Glutamatergic neuron (in vitro differentiated cells): ENCODE measurements around the gene ROCK2. TPM values are rescaled to one million over a fixed set of nuclear protein-coding genes. Genes with fewer than 3 reads are reported as not detected.

Experiments used
- DNase-seq: peaks from one replicate; pipeline ENCODE4 v3.0.0; 2022
- H3K27ac Mint-ChIP-seq: one replicate; pipeline ENCODE4 v1.8.0; 2020; ENCODE audit warnings: mild to moderate bottlenecking, mixed read lengths, inconsistent platforms; ENCODE audit not compliant: unreplicated experiment
- H3K27me3 Mint-ChIP-seq: one replicate; pipeline ENCODE4 v1.8.0; 2020; ENCODE audit warnings: mild to moderate bottlenecking, moderate library complexity, mixed read lengths, inconsistent platforms; ENCODE audit not compliant: unreplicated experiment
- H3K36me3 Mint-ChIP-seq: one replicate; pipeline ENCODE4 v1.8.0; 2020; ENCODE audit warnings: mild to moderate bottlenecking, mixed read lengths, inconsistent platforms; ENCODE audit not compliant: unreplicated experiment
- H3K4me1 Mint-ChIP-seq: one replicate; pipeline ENCODE4 v1.8.0; 2020; ENCODE audit warnings: mild to moderate bottlenecking, low read depth, mixed read lengths, inconsistent platforms; ENCODE audit not compliant: unreplicated experiment
- H3K4me3 Mint-ChIP-seq: one replicate; pipeline ENCODE4 v1.8.0; 2020; ENCODE audit warnings: mild to moderate bottlenecking, mixed read lengths, inconsistent platforms; ENCODE audit not compliant: unreplicated experiment
- H3K9me3 Mint-ChIP-seq: one replicate; pipeline ENCODE4 v1.8.0; 2020; ENCODE audit warnings: mild to moderate bottlenecking, moderate library complexity, mixed read lengths, inconsistent platforms; ENCODE audit not compliant: unreplicated experiment
- total RNA-seq: library from RNA; stranded (reverse); fragmentation: NEBNext Ultra II Directional; extraction: Animal tissue kit (Norgen Biotek cat#: 25700); gene quantifications from one replicate; pipeline ENCODE4 v1.2.1, GENCODE V29; 2021; ENCODE audit not compliant: unreplicated experiment
- TF ChIP-seq, protein P1 (sequence below): fragments of 200-600 bp; sonication (generic); IDR thresholded peaks from one replicate; pipeline ENCODE4 v1.5.0; 2021; ENCODE audit not compliant: partially characterized antibody, unreplicated experiment

The ROCK2 gene
- total RNA-seq, 1 donor from 2014 or later = 34.6 TPM

DNA sequence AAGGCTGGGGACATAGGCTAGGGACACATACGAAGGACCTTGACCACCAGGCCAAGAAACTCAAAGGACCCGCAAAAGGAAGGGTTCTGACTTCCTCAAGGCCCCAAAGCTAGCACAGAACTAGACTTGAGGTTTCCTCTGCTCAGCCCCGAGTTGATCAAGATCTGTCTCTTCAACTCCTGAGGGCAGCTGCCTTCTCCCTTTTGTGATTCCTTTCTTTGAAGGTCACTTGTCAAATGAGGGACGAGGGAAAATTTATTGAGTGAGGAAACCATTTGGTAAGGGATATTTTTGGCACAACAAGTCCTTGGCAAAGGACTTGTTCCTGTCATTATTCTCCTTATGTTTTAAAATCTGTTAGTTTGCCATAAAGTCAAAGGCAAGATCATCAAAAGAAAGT, 12.3 kb upstream of the ROCK2 start:
- peaks cover 2% of the 10 kb centered on the region for H3K4me1 Mint-ChIP-seq
- H3K4me3 Mint-ChIP-seq = no peak overlapping the region
- no peaks in the 10 kb centered on the region for H3K9me3 Mint-ChIP-seq
- H3K36me3 Mint-ChIP-seq = peaks cover 4% of the 10 kb centered on the region
- DNase-seq = no peak
- TF ChIP-seq, protein P1, sequence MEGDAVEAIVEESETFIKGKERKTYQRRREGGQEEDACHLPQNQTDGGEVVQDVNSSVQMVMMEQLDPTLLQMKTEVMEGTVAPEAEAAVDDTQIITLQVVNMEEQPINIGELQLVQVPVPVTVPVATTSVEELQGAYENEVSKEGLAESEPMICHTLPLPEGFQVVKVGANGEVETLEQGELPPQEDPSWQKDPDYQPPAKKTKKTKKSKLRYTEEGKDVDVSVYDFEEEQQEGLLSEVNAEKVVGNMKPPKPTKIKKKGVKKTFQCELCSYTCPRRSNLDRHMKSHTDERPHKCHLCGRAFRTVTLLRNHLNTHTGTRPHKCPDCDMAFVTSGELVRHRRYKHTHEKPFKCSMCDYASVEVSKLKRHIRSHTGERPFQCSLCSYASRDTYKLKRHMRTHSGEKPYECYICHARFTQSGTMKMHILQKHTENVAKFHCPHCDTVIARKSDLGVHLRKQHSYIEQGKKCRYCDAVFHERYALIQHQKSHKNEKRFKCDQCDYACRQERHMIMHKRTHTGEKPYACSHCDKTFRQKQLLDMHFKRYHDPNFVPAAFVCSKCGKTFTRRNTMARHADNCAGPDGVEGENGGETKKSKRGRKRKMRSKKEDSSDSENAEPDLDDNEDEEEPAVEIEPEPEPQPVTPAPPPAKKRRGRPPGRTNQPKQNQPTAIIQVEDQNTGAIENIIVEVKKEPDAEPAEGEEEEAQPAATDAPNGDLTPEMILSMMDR = no peak
- peaks cover 3% of the 10 kb centered on the region for H3K27me3 Mint-ChIP-seq
- H3K27ac Mint-ChIP-seq = no peak overlapping the region

- no peak for DNase-seq
- peaks cover 2% of the 10 kb centered on the region for H3K4me1 Mint-ChIP-seq
- no peak overlapping the region for H3K4me3 Mint-ChIP-seq
- TF ChIP-seq, protein P1 = no peak
- H3K27me3 Mint-ChIP-seq = peaks cover 3% of the 10 kb centered on the region
- peaks cover 4% of the 10 kb centered on the region for H3K36me3 Mint-ChIP-seq
- H3K27ac Mint-ChIP-seq = no peak overlapping the region
- no peaks in the 10 kb centered on the region for H3K9me3 Mint-ChIP-seq
Measured at GRCh38 chr2:11355194-11356053, 11.0 kb upstream of the ROCK2 start.

GRCh38 chr2:11354363-11355154, 10.1 kb upstream of the ROCK2 start:
- Mint-ChIP-seq H3K9me3 (no peaks in the 10 kb centered on the region), H3K4me1 (peaks cover 2% of the 10 kb centered on the region), H3K36me3 (peaks cover 4% of the 10 kb centered on the region), H3K27ac (no peak overlapping the region), H3K27me3 (peaks cover 3% of the 10 kb centered on the region), H3K4me3 (no peak overlapping the region)
- TF ChIP-seq, protein P1 = no peak
- no peak for DNase-seq

DNA sequence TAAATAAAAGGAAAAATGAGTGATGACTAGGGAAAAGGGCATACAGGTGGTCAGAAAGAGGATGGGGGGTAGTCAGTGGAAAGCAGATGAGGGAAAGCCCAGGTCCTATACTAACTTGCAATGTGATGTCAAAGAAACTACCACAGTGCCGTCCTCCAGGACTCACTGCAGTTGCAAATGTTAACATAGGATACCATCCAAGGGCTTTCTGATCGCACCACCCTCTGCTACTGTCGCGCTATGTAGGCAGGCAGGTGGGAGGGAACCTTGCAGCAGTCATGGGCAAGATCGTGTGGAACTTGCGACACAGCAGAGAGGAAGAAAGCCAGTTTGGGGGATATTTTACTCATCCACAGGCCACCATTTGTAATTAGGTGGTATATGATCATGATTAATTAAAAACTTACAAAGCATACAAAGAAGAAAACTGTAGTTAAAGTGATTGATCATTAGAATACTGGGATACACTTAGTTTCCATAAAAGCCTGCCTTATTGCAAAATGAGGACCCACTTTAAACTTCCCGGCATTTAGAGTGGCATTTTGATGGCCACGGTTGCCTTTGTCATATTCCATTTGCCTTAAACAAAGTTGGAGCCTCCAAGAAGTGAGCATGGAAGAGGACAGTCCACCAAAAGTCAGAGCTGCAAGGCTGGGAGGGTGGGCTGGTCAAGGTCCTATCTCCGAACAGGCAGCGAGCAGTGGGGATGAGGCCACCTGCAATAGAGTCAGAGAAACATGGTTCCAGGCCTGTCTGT, 8.5 kb upstream of the ROCK2 start:
- Mint-ChIP-seq H3K36me3 (peaks cover 4% of the 10 kb centered on the region), H3K27me3 (peaks cover 3% of the 10 kb centered on the region), H3K4me3 (no peak overlapping the region), H3K27ac (no peak overlapping the region), H3K4me1 (peaks cover 2% of the 10 kb centered on the region), H3K9me3 (peaks cover 1% of the 10 kb centered on the region)
- TF ChIP-seq, protein P1 = no peak
- DNase-seq = no peak
